ENCODE results near the gene MANEAL.
"Not testable (repeated sequence)": the region's sequence is repeated elsewhere in the genome, so short reads cannot be mapped to it uniquely, and the experiment has no call there.

MANEAL gene, protein sequence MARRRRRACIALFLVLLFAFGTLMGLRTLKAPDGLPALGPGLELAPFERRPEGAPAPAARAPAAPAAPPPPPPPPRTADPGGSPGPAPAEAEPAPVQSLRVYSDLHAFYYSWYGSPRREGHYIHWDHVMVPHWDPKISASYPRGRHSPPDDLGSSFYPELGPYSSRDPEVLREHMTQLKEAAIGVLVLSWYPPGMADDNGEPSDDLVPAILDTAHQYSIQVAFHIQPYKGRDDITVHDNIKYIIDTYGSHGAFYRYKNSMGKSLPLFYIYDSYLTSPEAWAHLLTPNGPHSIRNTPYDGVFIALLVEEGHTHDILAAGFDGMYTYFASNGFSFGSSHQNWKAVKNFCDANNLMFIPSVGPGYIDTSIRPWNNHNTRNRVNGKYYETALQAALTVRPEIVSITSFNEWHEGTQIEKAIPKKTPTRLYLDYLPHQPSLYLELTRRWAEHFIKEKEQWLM

GRCh38 chr1:37793773-37794371 is at the start of gene MANEAL:
Gene MANEAL (plus strand): TSS chr1:37793847. CDS start chr1:37794183, 336 bp downstream.
- DNase-seq, result peak in 1 of 4 experiments; percentile 10

- no peak for DNase-seq
Observed at GRCh38 chr1:37746806-37747205, 46.8 kb upstream of the MANEAL start.

DNA sequence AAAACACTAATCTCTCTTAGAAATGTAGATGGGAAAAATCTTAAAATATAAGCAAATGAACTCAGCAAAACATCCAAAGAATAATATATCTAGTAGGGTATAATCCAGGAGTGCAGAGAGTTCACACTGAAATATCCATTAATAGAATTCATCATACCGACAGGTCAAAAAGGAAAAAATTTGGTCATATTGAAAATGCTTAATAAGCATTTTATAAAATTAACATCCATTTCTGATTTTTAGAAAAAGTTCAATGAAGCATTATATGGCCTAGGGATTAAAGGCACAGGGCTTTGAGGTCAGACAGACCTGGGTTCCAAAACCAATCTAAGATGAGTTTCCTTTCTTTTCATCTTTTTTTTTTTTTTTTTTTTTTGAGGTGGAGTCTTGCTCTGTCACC is 45.1 kb upstream of the MANEAL start:
- DNase-seq, result no peak

DNA sequence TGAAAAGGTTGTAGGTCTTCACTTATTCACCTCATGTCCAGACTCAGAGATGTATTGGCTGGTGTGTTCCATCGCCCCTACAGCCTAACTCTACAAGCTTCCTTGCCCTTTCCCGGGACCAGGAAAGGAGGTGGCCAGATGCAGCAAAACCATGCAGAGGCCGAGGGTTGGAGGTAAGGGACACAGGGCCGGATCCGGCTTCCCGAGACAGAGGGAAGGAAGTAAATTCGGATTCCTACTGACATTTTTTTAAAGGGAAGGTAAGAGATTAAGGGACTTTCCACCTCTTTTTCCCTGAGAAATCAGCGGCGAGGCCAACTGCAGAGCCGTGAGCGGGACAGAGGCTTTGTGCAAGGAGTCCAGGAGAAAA is 41.4 kb upstream of the MANEAL start:
- DNase-seq, result no peak

DNA sequence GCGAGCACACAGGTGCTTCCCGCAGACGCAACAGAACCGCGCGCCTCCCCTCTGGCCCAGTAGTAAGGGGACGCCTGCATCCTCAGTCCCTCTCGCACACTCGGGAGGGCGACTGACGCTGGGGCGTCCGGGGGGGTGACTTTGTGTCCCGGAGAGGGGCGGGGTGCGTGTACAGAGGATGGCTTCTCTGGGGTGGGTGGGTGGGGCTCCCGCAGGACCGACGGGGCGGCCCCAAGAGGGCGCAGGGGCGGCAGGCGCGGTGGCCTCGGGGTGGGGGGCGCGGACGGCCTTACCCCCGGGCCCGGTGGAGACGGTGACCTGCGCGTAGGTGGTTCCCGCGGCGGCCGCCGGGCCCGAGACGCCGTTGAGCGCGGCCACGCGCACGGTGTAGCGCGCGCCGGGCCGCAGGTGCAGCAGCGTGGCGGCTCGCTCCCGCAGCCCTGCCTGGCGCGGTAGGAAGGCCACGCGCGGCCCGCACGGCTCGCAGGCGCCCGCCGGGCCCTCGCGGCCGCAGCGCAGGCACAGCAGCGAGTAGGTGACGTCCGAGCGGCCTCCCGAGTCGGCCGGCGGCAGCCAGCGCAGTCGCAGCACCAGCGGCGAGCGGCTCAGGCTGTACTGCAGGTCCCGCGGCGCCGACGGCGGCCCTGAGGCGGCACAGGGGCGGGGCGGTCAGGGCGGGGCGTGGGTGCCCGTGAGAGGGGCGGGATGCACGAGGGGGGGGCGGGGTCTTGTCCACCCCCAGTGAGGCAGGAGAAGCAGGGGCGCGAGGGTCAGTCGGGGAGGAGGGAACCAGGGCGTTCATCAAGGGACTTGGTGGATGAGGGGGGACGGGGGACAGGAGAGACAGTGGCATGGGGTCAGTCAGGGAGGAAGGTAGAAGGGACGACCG is 40.8 kb upstream of the MANEAL start:
- DNase-seq, result no peak

DNA sequence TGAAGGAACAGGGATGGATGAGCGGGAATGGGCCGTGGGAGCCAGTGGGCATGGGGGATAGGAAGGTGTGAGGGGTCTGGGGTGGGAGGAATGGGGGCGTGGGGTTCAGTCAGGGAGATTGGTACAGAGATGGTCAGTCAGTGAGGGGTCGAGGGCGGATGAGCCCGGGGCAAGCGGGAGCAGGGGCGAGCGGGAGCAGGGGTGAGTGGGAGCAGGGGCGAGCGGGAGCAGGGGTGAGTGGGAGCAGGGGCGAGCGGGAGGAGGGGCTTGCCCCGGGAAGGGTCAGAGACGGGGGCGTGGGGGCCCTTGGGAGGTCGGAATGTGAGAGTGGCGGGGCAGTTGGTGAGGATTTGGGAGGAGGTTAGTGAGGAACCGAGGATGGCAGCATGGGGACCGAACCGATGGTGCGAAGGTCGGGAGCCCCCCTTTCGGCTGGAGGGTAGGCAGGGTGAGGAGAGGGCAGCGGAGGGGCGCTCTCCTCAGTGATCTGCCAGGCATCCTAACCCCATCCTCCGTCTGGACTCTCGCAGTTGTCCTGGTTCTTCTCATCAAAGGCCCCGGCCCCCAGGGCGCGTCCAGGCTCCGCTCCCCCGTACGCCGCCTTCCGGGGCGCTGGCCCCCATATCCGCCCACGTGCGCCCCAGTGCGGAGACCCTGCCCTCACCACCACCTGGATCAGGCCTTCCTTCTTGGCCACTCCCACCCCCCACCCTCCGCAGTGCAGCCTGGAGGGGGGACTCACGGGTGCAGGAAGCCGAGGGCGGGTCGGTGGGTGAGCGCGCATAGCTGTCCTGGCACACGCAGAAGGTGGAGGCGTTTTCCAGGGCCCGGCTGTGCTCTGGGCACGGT is 40.0 kb upstream of the MANEAL start:
- no peak for DNase-seq

DNA sequence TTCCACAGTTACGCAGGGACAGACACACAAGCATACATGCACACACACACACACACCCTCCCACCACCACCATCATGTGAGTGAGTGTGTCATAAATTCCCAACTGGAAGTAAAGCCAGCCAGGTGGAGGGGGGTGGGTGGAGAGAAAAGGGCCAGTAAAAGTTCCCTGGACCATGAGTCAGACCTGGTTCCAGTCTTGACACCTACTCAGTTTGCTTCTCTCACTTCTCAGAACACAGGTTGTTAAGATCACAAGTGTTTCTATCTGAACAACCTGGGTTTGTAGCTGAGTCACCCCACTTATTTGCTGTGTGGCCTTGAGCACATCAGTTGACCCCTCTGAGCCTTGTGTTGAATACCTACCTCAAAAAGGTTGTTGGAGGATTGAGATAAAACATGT is 38.4 kb upstream of the MANEAL start:
- no peak for DNase-seq

- DNase-seq, result no peak
Observed at GRCh38 chr1:37755951-37756560, 37.6 kb upstream of the MANEAL start.

- DNase-seq, result no peak
Observed at GRCh38 chr1:37759451-37759850, 34.2 kb upstream of the MANEAL start.

DNA sequence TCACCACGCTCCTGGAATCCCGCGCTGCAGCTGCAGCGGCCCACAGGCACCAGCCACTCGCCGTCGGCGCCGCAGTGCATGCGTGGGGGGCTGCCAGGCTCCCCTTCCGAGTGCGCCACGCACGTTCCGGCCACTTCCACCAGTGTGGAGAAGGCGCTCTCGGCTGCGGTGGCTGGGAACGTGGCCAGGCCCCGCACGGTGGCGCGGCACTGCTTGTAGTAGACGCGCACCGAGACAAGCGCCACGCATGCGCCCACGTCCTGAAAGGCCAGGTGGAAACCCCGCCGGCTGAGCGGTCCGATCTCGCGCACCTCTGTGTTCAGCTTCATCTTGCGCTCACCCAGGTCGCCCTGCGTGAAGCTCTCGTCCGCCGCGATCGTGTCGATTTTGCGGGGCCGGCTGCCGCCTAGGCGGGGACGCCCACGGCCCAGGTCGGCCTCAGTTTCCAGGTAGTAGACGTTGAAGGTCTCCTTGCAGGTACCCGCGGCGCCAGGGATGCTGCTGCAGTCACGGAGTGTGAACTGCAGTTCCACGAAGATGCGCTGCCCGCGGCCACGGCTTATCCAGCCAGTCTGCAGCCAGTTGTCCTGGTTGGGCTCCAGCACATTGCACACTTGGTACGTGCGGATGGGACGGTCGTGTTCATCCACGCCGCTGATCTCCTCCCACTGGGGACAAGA is 32.1 kb upstream of the MANEAL start:
- no peak for DNase-seq

- no peak for DNase-seq
Observed at GRCh38 chr1:37762516-37762915, 31.1 kb upstream of the MANEAL start.

DNA sequence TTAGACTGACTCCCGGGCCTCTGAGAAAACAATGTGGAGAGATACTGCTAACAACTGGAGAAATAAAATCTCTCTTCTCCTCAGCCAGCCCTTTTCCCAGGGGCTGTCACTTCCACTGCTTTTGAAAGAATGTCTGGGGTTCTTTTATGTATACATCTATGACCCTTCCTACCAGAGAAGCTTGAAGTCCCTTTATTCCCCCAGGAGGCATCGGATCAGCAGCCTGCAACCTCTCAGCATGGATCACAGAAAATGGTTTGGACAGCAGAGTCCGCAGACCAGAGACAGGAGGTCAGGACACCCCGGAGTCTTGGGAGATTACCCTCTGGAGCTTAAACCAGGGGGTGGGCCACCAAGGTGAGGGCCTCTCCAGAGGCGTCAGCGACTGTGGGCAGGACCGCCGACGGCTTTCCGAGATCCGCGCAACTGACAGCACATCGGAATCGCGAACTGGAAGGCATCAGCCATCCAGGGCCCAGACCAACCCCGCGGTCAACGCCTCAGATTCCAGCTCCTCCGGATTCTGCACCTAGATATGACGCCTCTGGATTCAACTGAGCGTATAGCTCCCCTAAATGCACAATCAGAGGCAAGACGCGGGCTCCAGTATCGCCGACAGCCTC is 29.7 kb upstream of the MANEAL start:
- no peak for DNase-seq

DNA sequence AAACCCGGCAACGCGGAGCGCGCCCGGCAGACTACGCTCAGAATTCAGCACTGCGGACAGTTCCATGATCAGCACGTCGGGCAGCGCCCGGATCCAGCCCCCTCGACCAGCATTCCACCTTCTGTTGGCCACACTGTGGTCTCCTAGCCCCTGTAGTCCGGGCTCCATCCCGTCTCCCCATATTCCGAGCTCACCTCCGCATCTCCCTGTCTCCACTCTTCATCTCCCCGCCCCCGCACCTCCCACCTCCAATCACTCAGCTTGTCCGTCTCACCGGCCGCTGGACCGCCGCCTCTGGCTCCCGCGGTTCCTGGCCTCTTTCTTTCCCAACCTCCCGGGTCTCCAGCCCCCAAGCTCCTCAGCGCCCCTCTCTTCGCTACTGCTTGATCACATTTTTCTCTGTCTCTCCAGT is 29.2 kb upstream of the MANEAL start:
- DNase-seq, result no peak

GRCh38 chr1:37764888-37765441 is 28.7 kb upstream of the MANEAL start, which contains the start of gene EPHA10:
Gene EPHA10 (minus strand): TSS chr1:37765120. CDS start chr1:37765066, 54 bp downstream.
- DNase-seq, result no peak

GRCh38 chr1:37765916-37766664 is 27.6 kb upstream of the MANEAL start:
- no peak for DNase-seq

DNA sequence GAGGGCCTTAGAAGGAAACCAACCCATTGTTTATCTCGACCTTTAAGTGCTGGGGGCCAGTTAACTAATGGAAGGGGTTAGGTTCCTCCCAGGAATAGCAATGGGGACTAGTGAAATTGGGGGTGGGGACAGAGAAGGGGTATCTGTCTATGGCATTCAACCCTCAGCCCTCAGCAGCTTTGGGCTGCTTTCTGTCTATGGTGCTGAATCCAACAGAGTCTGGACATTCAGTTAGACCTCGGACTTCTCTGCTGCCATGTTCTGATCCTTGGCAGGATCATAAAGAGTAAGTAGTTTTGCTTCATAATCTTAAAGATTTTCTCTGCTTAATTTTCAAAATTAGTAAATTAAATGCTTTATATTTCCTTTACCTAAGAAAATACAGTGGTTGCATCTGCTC is 26.2 kb upstream of the MANEAL start:
- DNase-seq, result no peak

- not testable (repeated sequence) for DNase-seq
Observed at GRCh38 chr1:37771440-37771839, 22.2 kb upstream of the MANEAL start.

- no peak for DNase-seq
Observed at GRCh38 chr1:37776946-37777516, 16.6 kb upstream of the MANEAL start.

DNA sequence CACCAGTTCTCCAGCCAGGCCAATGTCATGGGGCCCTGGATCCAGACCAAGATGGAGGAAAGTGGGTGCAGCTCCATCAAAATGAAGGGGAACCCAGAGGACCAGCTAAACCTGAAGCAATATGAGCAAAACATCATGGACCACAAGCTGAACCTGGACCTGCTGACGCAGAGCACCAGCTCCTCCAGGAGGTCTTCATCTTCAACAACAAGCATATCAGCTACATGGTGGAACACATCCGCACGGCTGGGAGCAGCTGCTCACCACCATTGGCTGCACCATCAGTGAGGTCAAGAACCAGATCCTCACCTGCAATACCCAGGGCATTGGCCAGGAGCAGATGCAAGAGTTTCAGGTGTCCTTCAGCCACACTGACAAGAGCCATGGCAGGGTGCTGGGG is 15.0 kb upstream of the MANEAL start:
- no peak for DNase-seq

Measured in activated CD4-positive, CD25-positive, alpha-beta regulatory T cell (primary cell).